HG02678 (cell line): ENCODE measurements around the gene POU4F3.

ENCODE experiments used
- ATAC-seq: cut with Tn5 transposase; IDR thresholded peaks from one replicate; pipeline ENCODE4 v1.9.1; 2021; ENCODE audit warnings: mild to moderate bottlenecking, moderate library complexity; ENCODE audit not compliant: unreplicated experiment

Gene POU4F3

GRCh38 chr5:146339715-146340259, 1.1 kb downstream of the POU4F3 start:
- ATAC-seq = no peak

GRCh38 chr5:146340260-146341081, 1.8 kb downstream of the POU4F3 start:
- ATAC-seq = no peak

- ATAC-seq = no peak
Measured at GRCh38 chr5:146341854-146342253, 3.2 kb downstream of the POU4F3 start.

- ATAC-seq = no peak
Measured at GRCh38 chr5:146342519-146342881, 3.9 kb downstream of the POU4F3 start.

GRCh38 chr5:146342882-146343865, 4.5 kb downstream of the POU4F3 start:
- no peak for ATAC-seq

GRCh38 chr5:146344155-146345118, 5.8 kb downstream of the POU4F3 start:
- no peak for ATAC-seq

GRCh38 chr5:146345240-146345577, 6.6 kb downstream of the POU4F3 start:
- ATAC-seq = no peak

GRCh38 chr5:146345578-146346366, 7.1 kb downstream of the POU4F3 start:
- ATAC-seq = no peak

- no peak for ATAC-seq
Measured at GRCh38 chr5:146357126-146357525, 18.5 kb downstream of the POU4F3 start.

- ATAC-seq = no peak
Measured at GRCh38 chr5:146359836-146360235, 21.2 kb downstream of the POU4F3 start.

- ATAC-seq = no peak
Measured at GRCh38 chr5:146363161-146363874, 24.7 kb downstream of the POU4F3 start.

- ATAC-seq = no peak
Measured at GRCh38 chr5:146365618-146366017, 27.0 kb downstream of the POU4F3 start.

- ATAC-seq = no peak
Measured at GRCh38 chr5:146366904-146367303, 28.3 kb downstream of the POU4F3 start.

GRCh38 chr5:146368137-146368536, 29.5 kb downstream of the POU4F3 start:
- ATAC-seq = no peak

GRCh38 chr5:146369691-146370090, 31.1 kb downstream of the POU4F3 start:
- no peak for ATAC-seq

GRCh38 chr5:146376821-146377220, 38.2 kb downstream of the POU4F3 start:
- no peak for ATAC-seq

GRCh38 chr5:146378986-146379385, 40.3 kb downstream of the POU4F3 start:
- no peak for ATAC-seq

- ATAC-seq = no peak
Measured at GRCh38 chr5:146380714-146381113, 42.1 kb downstream of the POU4F3 start.

- ATAC-seq = no peak
Measured at GRCh38 chr5:146388386-146388785, 49.7 kb downstream of the POU4F3 start.
